Ascending aorta (tissue), 2 donors: ENCODE results near the gene IRF2BP2. TPM values are rescaled to one million over a fixed set of nuclear protein-coding genes. Genes with fewer than 3 reads are reported as not detected.
"Not testable (repeated sequence)": the region's sequence is repeated elsewhere in the genome, so short reads cannot be mapped to it uniquely, and the experiment has no call there.

ENCODE experiments used
- DNase-seq, 2 donors: peaks; one replicate each; pipeline ENCODE4 v3.0.0-alpha.2; 2019; ENCODE audit warnings: low spot score in 2 of 2
- H3K27ac ChIP-seq, 2 donors: fragments of 200-600 bp; sonication (generic); one replicate each; pipeline ENCODE4 v1.5.1; 2016 to 2017; ENCODE audit warnings: mild to moderate bottlenecking in 1 of 2
- H3K27me3 ChIP-seq: fragments of 200-600 bp; sonication (generic); one replicate; pipeline ENCODE4 v1.5.1; 2017
- H3K36me3 ChIP-seq, 2 donors: fragments of 200-600 bp; sonication (generic); one replicate each; pipeline ENCODE4 v1.5.1; 2016
- H3K4me1 ChIP-seq, 2 donors: fragments of 200-600 bp; sonication (generic); one replicate each; pipeline ENCODE4 v1.5.1; 2016 to 2017; ENCODE audit warnings: mild to moderate bottlenecking in 1 of 2
- H3K4me3 ChIP-seq, 2 donors: fragments of 200-600 bp; sonication (generic); one replicate each; pipeline ENCODE4 v1.5.1; 2016 to 2017; ENCODE audit warnings: mild to moderate bottlenecking in 1 of 2
- H3K9me3 ChIP-seq, 2 donors: fragments of 200-600 bp; sonication (generic); one replicate each; pipeline ENCODE4 v1.5.1; 2016
- intact Hi-C: fragments of 100-400 bp; cut with DNase I; formaldehyde crosslinking; loops from one replicate; pipeline ENCODE4 v1.15.1; 2023
- total RNA-seq: library from RNA; depleted of rRNA; stranded (reverse); fragments of >200 nt; gene quantifications from one replicate; pipeline ENCODE4 v1.1.0, GENCODE V29; 2016
- TF ChIP-seq, protein P1 (sequence below), 3 experiments: fragments of 200-600 bp in 2 of 3; fragments of 450-650 bp in 1 of 3; sonication (generic) in 2 of 3; IDR thresholded peaks; one replicate each; pipeline ENCODE4 v1.5.1; 2016 to 2019; ENCODE audit warnings: antibody characterized with exemption in 3 of 3, mild to moderate bottlenecking in 1 of 3, moderate library complexity in 1 of 3

IRF2BP2 gene
- total RNA-seq, 1 donor from 2014 or later: 80.0 TPM

DNA sequence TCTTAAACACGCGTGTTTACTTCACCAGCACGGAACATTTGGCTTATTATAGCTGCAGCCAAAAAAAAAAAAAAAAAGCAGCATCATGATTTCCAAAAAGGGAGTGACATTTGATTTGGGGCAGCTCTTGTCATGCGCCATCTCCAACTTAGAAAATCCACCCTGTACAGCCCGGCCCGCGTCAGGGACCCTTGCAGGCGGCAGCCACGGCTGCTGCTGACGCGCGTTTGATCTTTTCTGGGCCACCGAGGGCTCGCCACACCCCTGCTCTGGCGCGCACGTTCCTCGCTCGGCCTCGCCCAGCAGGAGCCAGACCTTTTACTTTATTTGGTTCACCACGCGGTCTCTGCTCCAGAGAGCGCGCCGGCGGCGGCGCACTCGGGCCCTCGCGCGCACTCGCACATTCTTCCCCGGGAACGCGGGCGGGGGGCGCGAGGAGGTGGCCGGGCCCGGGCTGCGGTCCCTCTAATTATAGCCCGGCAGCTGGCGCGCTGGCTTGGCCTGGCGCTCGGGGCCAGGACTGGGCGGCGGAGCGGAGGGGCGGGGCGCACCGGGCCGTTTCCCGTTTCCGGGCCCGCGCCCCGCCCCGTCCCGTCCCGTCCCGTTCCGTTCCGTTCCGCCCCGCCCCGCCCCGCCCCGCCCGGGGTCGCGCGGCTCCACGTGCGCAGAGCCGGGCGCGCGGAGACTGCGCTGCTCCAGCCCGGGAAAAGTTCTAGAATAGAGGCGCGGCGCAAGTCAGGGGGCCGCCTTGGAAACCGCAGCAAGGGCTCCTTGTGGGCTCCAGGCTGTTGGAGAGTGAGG lies 10.2 kb downstream of the IRF2BP2 start:
- Histone ChIP-seq H3K4me1 (peaks cover 11 to 40% of the 10 kb centered on the region in 2 donors), H3K9me3 (no peaks in the 10 kb centered on the region), H3K27me3 (no peaks in the 10 kb centered on the region), H3K27ac (peak overlapping the region; percentile 96 to 99), H3K36me3 (no peaks in the 10 kb centered on the region), H3K4me3 (peak overlapping the region; percentile 49 to 57)
- intact Hi-C loops: loop anchor here (1.0 to 2.0 kb wide), 3 partner anchors 15 to 101 kb away; no protein-coding TSS in a partner anchor
- TF ChIP-seq, protein P1, sequence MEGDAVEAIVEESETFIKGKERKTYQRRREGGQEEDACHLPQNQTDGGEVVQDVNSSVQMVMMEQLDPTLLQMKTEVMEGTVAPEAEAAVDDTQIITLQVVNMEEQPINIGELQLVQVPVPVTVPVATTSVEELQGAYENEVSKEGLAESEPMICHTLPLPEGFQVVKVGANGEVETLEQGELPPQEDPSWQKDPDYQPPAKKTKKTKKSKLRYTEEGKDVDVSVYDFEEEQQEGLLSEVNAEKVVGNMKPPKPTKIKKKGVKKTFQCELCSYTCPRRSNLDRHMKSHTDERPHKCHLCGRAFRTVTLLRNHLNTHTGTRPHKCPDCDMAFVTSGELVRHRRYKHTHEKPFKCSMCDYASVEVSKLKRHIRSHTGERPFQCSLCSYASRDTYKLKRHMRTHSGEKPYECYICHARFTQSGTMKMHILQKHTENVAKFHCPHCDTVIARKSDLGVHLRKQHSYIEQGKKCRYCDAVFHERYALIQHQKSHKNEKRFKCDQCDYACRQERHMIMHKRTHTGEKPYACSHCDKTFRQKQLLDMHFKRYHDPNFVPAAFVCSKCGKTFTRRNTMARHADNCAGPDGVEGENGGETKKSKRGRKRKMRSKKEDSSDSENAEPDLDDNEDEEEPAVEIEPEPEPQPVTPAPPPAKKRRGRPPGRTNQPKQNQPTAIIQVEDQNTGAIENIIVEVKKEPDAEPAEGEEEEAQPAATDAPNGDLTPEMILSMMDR (IDR thresholded peaks at IDR 0.05): peak in 1 of 3 experiments; percentile 9
- DNase-seq: peak; percentile 76 to 96

DNA sequence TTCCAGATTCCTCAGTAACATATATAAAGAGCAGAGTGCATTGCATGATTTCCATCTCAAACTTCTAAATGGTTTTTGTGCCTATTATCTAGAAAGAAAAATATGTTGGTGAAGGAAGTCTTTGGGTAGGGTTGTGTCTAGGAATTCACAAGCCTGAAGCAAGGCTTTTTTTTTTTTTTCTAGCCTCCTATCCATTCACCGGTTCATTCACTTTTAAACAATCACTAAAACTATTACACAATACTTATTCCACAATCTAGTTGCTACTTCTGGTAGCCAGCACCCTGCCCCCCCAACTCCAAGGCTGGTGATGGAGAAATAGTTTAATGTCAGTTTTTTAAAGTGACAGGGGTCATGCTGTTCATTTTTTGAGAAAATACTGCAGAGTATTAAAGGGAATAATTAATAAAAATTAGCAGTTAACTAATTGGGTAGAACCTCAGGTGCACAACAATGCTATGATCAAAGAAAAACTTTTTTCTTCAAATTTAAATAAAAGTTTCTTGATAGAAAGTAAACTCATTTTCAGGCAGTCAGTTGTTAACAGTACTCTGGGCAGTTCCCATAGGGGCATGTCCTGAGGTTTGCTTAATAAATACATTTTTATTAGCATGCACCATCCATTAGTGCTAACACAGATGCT lies 10.9 kb downstream of the IRF2BP2 start:
- DNase-seq: peak in 1 of 2 donors; percentile 82
- Histone ChIP-seq H3K4me1 (peaks cover 11 to 40% of the 10 kb centered on the region in 2 donors), H3K4me3 (peak overlapping the region; percentile 49 to 57), H3K27me3 (no peaks in the 10 kb centered on the region), H3K9me3 (no peaks in the 10 kb centered on the region), H3K36me3 (no peaks in the 10 kb centered on the region), H3K27ac (peak overlapping the region; percentile 96 to 99)
- intact Hi-C loops: loop anchor here (1.0 to 2.0 kb wide), 2 partner anchors 14 to 66 kb away; no protein-coding TSS in a partner anchor
- TF ChIP-seq, protein P1 (IDR thresholded peaks at IDR 0.05): no peak

- DNase-seq: no peak
- H3K27ac ChIP-seq: peak overlapping the region; percentile 96 to 99
- intact Hi-C loops: loop anchor here (2.0 kb wide), 1 partner anchor 65 kb away; no protein-coding TSS in a partner anchor
These were observed 12.1 kb downstream of the IRF2BP2 start for GRCh38 chr1:234597894-234598293.

DNA sequence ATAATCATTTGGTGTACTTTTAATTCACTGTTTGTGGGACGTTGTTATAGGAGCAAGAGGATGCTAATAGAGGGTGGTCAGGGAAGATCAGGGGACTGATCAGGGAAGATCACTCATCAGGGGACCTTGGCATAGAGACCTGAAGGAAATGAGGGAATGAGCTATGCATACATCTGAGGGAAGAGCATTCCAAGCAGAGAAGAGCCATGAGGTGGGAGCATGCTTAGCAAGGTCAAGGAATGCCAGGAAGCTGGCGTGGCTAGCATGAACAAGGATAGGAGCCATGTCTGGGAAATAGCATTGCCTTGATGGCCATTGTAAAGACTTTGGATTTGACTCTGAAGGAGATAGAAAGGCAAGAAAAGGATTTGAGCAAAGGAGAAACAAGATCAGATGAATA lies 14.1 kb downstream of the IRF2BP2 start:
- no peak overlapping the region for H3K4me3 ChIP-seq
- peaks cover 2 to 22% of the 10 kb centered on the region in 2 donors for H3K4me1 ChIP-seq
- intact Hi-C loops: no loop called here
- H3K9me3 ChIP-seq: no peaks in the 10 kb centered on the region
- TF ChIP-seq, protein P1 (IDR thresholded peaks at IDR 0.05): no peak
- H3K36me3 ChIP-seq: no peaks in the 10 kb centered on the region
- no peak for DNase-seq
- no peaks in the 10 kb centered on the region for H3K27me3 ChIP-seq
- no peak overlapping the region for H3K27ac ChIP-seq

More at GRCh38 chr1:234597894-234598293, 12.1 kb downstream of the IRF2BP2 start:
- peaks cover 11 to 37% of the 10 kb centered on the region in 2 donors for H3K4me1 ChIP-seq
- H3K27me3 ChIP-seq: no peaks in the 10 kb centered on the region
- TF ChIP-seq, protein P1 (IDR thresholded peaks at IDR 0.05): peak in 2 of 3 experiments; percentile 5 to 46
- H3K4me3 ChIP-seq: no peak overlapping the region
- no peaks in the 10 kb centered on the region for H3K9me3 ChIP-seq
- no peaks in the 10 kb centered on the region for H3K36me3 ChIP-seq

GRCh38 chr1:234594575-234594974 lies 15.4 kb downstream of the IRF2BP2 start:
- H3K27ac ChIP-seq, intact Hi-C loops: not testable (repeated sequence)
- DNase-seq: peak in 1 of 2 donors; percentile 50

More at GRCh38 chr1:234594575-234594974, 15.4 kb downstream of the IRF2BP2 start:
- H3K4me1 ChIP-seq: peaks cover 0 to 23% of the 10 kb centered on the region in 2 donors
- not testable (repeated sequence) for H3K9me3 ChIP-seq, H3K36me3 ChIP-seq, H3K27me3 ChIP-seq, H3K4me3 ChIP-seq
